Keratinocyte (primary cell): ENCODE results near the gene RAPGEF4.

Experiments used
- EZH2 ChIP-seq: IDR thresholded peaks from one replicate; pipeline ENCODE4 v1.6.1; 2012; ENCODE audit warnings: inconsistent platforms, mild to moderate bottlenecking, low read length, moderate library complexity
- TF ChIP-seq, protein P1 (sequence below), 3 experiments: IDR thresholded peaks in 1 of 3; conservative IDR thresholded peaks in 1 of 3; optimal IDR thresholded peaks in 1 of 3; 2 replicates in 2 of 3; 3 replicates in 1 of 3; pipeline versions ENCODE3 to v1.5.1; 2011; ENCODE audit warnings: low read length in 3 of 3, mild to moderate bottlenecking in 3 of 3, moderate library complexity in 2 of 3, control low read depth in 1 of 3, inconsistent platforms in 1 of 3; ENCODE audit not compliant: insufficient read depth in 2 of 3; ENCODE audit errors: extremely low read depth in 1 of 3

DNA sequence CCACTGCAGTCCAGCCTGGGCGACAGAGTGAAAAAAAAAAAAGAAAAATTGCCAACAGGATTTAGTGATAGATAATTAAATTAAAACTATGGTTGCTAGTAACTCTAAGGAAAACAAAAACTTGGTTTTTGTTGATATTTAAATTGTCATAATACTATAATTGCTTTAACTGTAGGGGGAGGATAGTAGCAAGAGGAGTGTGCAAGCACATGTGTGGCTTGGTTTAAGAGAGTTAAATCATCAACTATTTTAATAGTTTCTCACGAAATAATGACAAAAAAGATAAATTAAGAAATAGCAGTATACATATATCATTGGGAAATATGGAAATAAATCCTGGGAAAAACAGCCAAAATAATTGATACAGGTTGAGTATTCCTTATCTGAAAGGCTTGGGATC is 27.4 kb upstream of the RAPGEF4 start:
- TF ChIP-seq, protein P1, sequence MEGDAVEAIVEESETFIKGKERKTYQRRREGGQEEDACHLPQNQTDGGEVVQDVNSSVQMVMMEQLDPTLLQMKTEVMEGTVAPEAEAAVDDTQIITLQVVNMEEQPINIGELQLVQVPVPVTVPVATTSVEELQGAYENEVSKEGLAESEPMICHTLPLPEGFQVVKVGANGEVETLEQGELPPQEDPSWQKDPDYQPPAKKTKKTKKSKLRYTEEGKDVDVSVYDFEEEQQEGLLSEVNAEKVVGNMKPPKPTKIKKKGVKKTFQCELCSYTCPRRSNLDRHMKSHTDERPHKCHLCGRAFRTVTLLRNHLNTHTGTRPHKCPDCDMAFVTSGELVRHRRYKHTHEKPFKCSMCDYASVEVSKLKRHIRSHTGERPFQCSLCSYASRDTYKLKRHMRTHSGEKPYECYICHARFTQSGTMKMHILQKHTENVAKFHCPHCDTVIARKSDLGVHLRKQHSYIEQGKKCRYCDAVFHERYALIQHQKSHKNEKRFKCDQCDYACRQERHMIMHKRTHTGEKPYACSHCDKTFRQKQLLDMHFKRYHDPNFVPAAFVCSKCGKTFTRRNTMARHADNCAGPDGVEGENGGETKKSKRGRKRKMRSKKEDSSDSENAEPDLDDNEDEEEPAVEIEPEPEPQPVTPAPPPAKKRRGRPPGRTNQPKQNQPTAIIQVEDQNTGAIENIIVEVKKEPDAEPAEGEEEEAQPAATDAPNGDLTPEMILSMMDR (optimal IDR thresholded peaks at IDR 0.05 in 1 of 3, IDR thresholded peaks at IDR 0.05 in 1 of 3, conservative IDR thresholded peaks at IDR 0.05 in 1 of 3; ENCODE audit: extremely low read depth in 1 of 3, insufficient read depth in 2 of 3, low read length in 3 of 3), result no peak
- no peak for TF ChIP-seq EZH2
